Measurements from ENCODE around the gene MTUS2.

The MTUS2 gene

DNA sequence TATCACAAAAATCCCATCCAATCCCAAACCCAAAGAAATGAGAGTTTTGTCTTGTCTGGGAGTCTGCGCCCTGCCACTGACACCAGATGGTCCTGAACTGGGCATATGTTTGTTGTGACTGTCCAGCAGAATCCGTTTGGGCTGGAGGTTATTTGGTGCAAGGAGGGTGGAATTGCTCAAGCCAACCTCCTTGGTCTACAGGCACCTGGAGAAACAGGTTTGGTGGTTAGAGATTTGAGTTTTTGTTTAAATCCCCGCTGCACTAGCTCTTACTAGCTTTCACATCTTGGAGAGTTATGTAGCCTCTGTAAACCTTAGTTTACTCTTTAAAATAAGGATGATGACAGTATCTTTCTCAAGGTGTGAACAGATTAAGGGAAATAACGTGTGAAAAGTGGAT is 673.7 kb downstream of the MTUS2 start:
- no peak for DNase-seq

- no peak for DNase-seq
Observed at GRCh38 chr13:29494520-29494919, 674.4 kb downstream of the MTUS2 start.

DNA sequence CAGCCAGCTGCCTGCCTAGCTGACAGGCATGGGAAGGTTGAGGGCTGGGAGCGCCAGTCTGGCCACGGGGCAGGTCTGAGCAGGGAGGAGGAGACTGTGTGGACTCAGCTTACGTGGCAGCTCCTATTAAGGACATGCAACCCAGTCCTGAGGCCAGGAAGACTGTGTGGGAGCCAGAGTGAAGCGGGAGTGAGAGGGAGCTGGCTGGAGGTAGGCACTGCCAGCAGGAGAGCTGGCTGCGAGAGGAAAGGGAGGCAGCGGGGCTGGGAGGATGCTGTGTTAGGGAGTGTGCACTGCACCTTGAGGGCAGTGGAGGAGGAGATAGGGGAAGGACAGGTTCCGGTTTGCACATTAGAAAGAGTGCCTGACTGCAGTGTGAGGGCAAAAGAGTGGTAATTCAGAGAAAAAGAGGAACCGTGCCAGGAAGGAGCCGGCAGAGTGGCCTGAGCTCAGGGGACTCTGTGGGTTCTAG is 676.1 kb downstream of the MTUS2 start:
- DNase-seq: peak; percentile 74 to 77

GRCh38 chr13:29497137-29497654 is 677.1 kb downstream of the MTUS2 start:
- DNase-seq: no peak

GRCh38 chr13:29498426-29499040 is 678.4 kb downstream of the MTUS2 start:
- no peak for DNase-seq

- no peak for DNase-seq
Observed at GRCh38 chr13:29499506-29500165, 679.5 kb downstream of the MTUS2 start.

DNA sequence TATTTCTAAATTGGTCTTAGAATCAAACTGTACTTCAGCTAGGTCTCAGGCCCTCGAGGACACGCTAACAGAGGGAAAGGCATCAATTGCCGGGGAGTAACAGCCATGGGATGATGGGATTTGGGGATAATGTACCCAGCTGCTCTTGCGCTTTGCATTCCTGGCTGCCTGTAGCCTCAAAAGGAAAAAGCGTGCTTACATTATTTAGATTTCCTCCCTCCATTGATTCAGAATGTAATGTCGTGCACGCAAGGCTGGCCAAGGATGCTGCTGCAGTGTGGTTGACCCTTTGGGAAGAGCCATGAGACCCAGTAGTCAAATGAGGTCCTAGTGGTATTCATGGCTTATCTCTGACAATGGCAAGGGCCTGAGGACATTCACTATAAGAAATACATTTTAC is 680.2 kb downstream of the MTUS2 start:
- DNase-seq: no peak

GRCh38 chr13:29501674-29502073 is 681.5 kb downstream of the MTUS2 start:
- DNase-seq: no peak

DNA sequence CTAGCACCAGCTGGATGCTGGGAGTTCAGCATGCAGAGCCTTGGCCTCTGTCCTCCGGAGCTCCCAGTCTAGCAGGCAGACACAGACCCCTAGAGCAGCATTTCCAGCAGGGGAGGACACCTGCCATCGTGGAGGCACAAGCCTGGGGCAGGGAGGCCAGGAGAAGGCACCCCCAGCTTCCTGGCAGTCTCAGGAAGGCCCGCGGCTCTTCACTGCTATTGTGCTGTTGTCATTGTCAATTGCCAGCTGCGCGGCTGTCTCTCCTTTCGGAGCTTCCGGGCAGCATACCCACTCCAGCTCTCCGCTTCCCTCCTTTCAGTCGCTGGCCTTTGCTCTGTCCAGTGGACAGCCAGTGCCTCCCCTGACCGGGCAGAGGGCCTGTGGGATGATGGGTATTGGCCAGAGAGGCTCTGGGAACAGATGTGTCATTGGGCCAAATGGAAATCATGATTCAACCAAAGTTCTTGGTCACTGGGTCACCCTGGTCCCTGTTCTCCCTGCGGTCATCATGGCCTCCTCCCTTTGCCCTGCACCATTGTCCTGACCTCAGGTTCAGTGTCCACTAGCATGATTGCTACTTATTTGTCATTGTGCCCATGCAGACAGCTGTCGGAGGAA is 682.4 kb downstream of the MTUS2 start:
- DNase-seq: no peak

DNA sequence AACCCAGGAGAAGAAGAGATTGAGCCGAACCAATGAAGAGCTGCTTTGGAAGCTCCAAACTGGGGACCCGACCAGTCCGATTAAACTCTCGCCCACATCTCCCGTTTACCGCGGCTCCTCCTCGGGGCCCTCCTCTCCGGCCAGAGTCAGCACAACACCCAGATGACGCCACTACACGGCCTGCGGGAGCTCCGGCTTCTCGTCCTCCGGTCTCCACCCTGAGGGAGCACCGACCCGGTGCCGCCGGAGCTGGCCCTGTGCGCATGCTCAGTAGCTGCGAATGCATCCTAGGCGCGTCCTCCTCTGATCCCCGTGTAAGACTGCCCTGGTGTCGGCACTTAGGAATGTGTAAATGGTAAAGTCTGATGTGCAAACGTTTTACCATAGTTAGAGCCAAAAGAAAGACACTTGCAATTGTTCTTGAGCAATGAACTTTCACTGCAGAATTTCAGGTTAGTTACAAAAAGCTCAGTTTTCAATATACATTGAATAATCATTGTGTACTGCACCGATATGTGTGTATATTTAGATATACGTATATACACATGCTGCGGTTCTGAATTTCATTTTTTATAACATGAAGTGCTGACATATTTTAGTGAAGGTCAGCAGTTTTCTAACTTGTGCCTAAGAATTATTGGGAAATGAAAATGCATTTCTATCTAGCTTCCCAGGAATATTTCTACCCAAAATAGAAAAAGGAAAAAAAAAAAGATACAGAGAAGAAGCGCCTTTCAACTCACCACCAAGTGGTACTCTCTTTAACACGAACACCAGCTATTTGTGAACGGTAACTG is 683.1 kb downstream of the MTUS2 start:
- DNase-seq: no peak

- no peak for DNase-seq
Observed at GRCh38 chr13:29504691-29505090, 684.6 kb downstream of the MTUS2 start.

GRCh38 chr13:29505511-29505910 is 685.4 kb downstream of the MTUS2 start:
- DNase-seq: no peak

DNA sequence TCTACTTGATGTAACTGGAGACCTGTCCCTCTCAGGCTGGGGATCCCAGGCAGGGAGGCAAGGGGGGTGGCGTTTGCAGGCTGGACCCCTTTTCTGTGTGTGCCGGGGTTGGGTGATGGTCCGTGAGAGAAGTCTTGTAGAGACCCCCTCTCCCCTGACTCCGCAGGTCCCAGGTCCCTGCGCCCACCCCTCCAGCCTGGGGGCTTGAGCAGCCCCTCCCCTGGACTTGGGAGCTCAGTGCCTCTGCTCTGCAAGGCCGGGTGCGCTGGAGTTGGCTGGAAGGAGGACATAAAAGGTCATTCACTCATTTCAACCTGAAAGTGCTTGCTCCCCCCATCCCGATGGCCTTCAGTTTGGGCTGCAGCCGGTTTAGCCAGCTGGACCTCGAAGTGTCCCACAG is 685.8 kb downstream of the MTUS2 start:
- DNase-seq: no peak

GRCh38 chr13:29507356-29507755 is 687.2 kb downstream of the MTUS2 start:
- no peak for DNase-seq

DNA sequence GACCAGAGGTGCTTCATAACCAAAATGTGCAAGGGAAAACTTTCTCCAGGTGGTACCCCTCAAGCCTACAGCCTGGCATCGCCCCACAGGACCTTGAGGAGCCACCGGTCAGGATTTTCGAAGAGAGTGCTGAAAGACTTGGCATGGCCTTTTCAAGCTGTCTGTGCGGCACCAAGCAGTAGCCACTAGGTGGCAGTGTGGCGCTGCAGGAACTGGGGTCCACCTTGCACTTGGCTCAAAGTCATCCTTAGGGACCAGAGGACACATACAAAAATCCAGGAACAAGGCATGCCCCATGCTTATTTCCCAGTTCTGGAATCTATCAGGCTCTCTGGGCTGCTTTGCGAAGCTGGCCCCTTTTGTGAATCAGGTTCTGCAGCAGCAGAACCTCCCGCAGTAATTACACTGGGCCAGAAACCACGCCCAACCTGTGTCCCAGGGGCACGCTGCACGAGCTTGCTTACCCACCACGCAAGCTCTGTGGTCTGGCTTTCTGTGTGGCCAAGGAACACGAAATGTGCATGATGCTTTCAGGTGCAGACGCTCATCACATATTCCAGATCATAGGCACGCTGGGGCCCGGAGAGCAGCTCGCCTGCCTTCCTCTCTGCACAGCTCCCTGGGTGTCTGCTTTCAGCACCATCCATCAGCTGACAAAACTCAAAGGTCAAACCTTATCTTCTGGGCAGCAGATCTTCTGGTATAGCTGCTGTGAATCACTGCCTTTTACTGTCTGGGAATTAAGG is 688.2 kb downstream of the MTUS2 start:
- DNase-seq: peak; percentile 9 to 25

DNA sequence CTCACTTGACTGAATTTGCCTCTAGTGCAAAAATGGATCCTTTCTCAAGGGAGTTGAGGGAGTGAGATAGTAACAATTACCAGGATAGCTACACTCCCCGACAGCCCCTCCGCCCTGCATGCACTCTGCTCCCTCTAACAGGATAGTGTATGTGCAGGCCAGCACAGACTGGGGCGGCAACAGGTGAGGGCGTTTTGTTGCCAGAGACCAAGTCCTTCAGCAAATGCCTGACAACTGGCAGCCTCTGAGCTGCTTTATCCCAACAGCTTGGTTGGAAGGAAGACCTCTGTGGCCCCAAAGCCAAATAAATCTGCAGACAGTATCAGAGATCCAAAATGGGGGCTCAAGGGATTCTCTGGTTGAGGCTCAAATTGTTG is 688.7 kb downstream of the MTUS2 start:
- DNase-seq: no peak

- DNase-seq: no peak
Observed at GRCh38 chr13:29509999-29510589, 690.0 kb downstream of the MTUS2 start.

DNA sequence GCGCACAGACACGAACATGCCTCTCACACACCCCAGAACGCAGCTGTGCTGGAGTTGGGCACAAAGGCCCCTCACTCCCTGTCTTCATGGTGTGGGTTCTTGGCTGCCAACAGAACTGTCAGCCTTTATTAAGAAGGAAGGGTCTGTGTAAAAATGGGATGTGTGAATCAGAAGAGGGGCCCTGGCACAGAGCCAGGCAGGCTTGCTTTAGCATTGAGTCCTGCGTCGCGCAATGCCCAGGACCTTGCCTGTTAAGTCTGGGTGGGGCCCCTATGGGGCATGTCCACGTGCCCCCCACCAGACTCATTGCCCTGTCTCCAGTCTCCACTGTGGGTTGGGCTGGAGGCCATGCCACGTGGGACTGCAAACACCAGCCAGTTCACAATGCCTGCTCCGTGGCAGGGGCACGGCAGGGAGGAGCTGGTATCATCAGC is 690.5 kb downstream of the MTUS2 start:
- no peak for DNase-seq

- no peak for DNase-seq
Observed at GRCh38 chr13:29511106-29511796, 691.1 kb downstream of the MTUS2 start.

GRCh38 chr13:29511980-29512379 is 691.8 kb downstream of the MTUS2 start:
- DNase-seq: no peak

Measured in Kasumi-1 (cell line).